ENCODE measurements around the gene IL1R2.

The IL1R2 gene

GRCh38 chr2:102024410-102024809 is 32.6 kb downstream of the IL1R2 start:
- no peak for DNase-seq

DNA sequence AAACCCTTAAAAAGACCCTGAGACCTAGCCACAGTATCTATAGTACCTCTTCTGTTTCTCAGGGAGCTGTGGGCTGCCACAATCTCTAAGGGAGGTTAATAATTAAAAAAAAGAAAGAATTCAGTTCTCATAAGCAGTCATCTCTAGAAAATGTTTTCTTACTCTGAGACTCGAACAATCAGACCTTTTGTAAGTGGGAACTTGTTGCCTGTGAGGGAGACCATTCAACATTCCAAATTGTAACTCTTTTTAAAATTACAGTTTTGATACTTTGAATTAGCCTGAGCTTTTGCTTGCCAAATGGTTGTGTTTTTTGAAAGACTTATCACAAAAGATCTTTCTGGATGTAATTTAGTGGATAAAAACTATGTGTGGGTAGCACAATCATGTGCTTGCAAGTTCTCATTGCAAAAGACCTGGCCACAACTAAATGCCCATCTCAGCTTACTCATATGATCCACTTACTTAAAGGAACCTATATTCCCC is 33.3 kb downstream of the IL1R2 start:
- DNase-seq, result no peak

- no peak for DNase-seq
These were observed 34.0 kb downstream of the IL1R2 start for GRCh38 chr2:102025583-102026267.

DNA sequence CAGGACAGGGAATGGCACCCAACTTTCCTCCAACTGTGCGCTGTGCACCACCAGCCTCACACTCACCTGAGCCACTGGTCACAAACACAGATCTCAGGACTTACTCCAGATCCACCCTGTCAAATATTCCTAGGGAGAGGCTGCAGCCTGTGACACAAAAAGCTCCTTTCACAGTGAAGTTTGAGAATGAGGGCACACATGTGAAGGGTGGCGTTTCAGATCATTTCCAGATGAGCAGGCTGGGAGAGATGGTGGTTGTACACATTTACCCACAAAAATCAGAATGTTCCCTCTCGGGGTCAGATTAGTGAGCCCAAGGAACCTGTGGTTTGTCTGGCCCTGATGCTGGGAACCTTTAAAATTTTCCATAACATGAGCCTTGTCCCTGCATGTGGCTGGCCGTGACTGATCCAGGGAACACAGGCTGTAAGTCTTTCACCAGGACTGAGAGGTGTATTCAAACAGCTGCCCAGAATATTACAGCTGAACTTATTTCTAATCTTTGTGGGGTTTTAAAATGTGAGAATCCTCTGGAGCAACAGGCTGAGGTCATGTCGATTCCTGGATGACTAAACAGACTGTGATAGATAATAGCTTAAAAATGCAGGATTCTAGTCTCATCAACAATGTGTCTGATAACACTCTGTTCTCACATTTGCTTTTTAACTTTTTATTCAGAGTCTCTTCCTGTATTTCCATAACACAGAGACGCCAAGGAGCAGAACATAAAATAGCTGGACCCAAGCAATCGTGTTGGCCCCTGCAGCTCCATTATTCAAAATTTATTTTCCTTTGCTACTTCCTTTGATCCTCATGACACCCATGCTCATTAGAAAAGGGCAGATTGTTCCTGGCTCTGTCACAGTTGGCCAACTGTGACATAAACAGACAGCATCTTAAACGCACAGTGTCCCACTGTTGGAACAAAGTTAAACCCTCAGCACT is 35.5 kb downstream of the IL1R2 start:
- DNase-seq, result peak; percentile 72

- DNase-seq, result no peak
These were observed 36.7 kb downstream of the IL1R2 start for GRCh38 chr2:102028470-102028869.

DNA sequence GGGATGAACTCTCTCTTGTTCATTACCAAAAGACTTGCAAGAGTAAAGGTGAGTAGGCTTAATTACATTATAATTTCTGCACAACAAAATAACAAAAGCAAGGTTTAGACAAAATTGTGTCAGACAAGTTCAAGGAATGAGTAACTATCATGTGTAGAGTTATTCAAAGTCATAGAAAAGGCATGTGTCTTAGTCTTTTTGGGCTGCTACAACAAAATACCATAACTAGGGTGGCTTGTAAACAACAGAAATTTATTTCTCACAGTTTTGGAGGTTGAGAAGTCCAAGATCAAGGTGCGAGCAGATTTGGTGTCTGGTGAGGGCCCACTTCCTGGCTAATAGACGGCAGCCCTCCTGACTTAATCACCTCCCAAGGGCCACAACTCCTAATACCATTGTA is 37.6 kb downstream of the IL1R2 start:
- DNase-seq, result no peak

DNA sequence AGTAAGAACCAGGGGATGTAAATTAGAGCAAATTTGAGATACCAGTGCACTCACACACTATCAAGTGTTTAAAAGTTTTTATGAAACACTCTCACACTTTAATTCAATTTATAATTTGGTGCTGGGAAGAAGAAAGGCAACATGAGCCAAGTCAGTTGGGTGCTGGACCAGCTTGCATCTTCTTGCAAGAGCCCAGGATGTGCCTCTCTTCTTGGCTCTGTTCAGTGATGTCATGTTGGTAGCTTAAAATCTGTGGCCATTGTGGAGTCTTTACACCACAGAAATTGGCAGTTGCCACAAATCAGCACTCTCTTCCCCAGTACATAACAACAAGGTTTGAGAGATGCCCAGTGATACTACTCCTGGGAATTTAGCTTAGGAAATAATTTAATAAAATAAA is 38.2 kb downstream of the IL1R2 start:
- DNase-seq, result no peak

DNA sequence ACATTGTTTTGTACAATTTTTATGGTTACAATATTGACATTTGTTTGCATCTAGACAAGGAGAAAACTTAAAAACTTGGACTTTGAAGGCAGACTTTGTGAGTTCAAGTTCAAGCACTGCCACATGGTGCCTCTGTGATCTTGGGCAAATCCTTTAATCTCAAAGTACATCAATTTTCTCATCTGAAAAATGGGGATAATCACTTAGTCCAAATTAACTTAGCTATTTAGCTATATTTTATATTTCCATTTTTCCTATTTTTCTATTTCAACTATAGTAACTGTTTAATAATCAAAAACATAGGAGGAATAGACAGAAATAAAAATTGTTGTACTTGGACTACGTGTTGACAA is 38.7 kb downstream of the IL1R2 start:
- no peak for DNase-seq

DNA sequence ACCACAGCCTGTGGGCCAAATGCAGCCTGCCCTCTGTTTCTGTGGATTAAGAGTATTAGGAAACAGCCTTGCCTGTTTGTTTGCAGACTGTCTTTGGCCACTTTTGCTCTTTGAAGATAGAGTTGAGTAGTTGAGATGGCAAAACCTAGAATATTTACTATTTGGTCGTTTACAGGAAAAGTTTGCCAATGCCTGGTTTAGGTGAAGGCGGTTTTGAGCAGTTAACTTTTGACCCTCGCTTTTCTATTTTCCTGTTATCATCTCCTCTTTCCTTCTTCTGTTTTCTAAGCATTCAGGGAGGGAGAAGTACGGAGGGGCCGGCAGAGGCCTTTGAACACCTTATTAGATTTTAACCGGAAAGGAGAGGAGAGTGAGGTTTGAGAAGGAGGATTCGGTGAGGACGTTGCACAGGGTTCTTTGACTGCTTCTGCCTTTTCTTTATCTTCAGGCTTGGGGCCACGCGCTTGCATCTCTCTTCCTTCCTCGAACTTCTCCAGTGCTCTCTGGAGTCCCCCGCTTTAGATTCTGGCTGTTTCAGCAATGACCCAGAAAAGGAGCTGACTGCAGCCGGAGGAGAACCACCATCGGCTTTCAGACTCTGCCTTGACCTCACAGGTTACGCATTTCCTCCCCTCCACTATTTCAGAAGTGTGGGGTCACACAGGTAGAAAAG is 39.2 kb downstream of the IL1R2 start:
- DNase-seq, result no peak

DNA sequence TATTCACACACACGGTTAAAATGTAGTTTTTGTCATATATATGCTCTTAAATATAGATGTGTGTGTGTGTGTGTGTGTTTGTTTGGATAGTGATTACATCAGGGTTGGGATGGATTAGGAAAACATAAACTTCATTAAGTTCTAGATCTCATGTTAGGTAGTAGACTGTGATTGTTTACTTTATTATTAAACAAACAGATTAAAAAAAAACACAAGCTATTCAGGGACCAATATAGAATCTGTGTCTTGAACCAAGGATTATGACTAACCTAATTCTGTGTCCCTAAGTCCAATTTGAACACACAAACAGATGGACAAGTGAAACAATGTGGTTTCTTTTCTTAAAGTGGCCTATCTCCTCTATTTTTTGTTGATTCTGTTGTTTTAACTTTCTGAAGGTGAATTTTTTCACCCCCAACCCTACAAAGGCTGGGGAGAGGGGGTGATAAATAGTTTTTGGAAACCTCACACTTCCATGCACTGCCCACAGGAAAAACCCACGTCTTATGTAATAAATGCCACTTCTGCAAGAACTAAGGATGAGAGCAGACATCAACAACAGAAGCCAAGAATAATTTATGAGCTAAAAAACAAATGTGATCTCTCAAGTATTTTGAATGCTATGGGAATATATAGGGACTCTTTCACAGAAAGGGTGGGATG is 40.7 kb downstream of the IL1R2 start:
- DNase-seq, result no peak

- peak; percentile 82 for DNase-seq
These were observed 41.4 kb downstream of the IL1R2 start for GRCh38 chr2:102033031-102033749.

- DNase-seq, result no peak
These were observed 42.3 kb downstream of the IL1R2 start for GRCh38 chr2:102033750-102034682.

- no peak for DNase-seq
These were observed 43.2 kb downstream of the IL1R2 start for GRCh38 chr2:102034683-102035548.

GRCh38 chr2:102037681-102038080 is 45.9 kb downstream of the IL1R2 start:
- peak; percentile 58 for DNase-seq

- DNase-seq, result no peak
These were observed 48.5 kb downstream of the IL1R2 start for GRCh38 chr2:102040229-102040628.

GRCh38 chr2:102041351-102041750 is 49.6 kb downstream of the IL1R2 start:
- DNase-seq, result no peak

- DNase-seq, result no peak
These were observed 50.7 kb downstream of the IL1R2 start for GRCh38 chr2:102042196-102043081.

GRCh38 chr2:102043560-102043959 is 51.8 kb downstream of the IL1R2 start:
- no peak for DNase-seq
